DND-41 (cell line): ENCODE results near the gene SMURF2.

Source experiments
- ATAC-seq: fragments of 200-7000 bp; cut with Tn5 transposase; 3 replicates; pipeline ENCODE4 v1.9.1; 2021; ENCODE audit warnings: low read depth; ENCODE audit not compliant: insufficient read depth
- DNase-seq: peaks from one replicate; pipeline ENCODE4 v3.0.0-alpha.2; 2020
- H2AFZ ChIP-seq: 2 replicates; pipeline ENCODE4 v1.6.0; 2012; ENCODE audit warnings: low read depth, low read length
- H3K27ac ChIP-seq: 2 replicates; pipeline ENCODE4 v1.5.1; 2012; ENCODE audit warnings: low read length, inconsistent platforms
- H3K27me3 ChIP-seq: fragments of 200-600 bp; sonication (generic); 2 replicates; pipeline ENCODE4 v1.6.0; 2012; ENCODE audit warnings: low read length, mild to moderate bottlenecking, inconsistent platforms; ENCODE audit not compliant: insufficient read depth, poor library complexity
- H3K36me3 ChIP-seq: 2 replicates; pipeline ENCODE4 v1.5.1; 2012; ENCODE audit warnings: low read length, inconsistent platforms; ENCODE audit not compliant: insufficient read depth
- H3K4me1 ChIP-seq: 2 replicates; pipeline ENCODE4 v1.5.1; 2012; ENCODE audit warnings: mild to moderate bottlenecking, low read length; ENCODE audit not compliant: insufficient read depth
- H3K4me2 ChIP-seq: 2 replicates; pipeline ENCODE4 v1.6.0; 2012; ENCODE audit warnings: mild to moderate bottlenecking, moderate library complexity, low read length, inconsistent platforms; ENCODE audit not compliant: insufficient read depth
- H3K4me3 ChIP-seq, 2 experiments: fragments of 200-600 bp in 1 of 2; shearing (Covaris generic) in 1 of 2; 2 replicates each; pipeline ENCODE4 v1.5.1; 2012 to 2016; ENCODE audit warnings: inconsistent platforms in 2 of 2, low read length in 2 of 2, mild to moderate bottlenecking in 2 of 2, low read depth in 1 of 2, moderate library complexity in 1 of 2
- H3K79me2 ChIP-seq: 2 replicates; pipeline ENCODE4 v1.6.0; 2012; ENCODE audit warnings: low read length, inconsistent platforms; ENCODE audit not compliant: insufficient read depth
- H3K9ac ChIP-seq: 2 replicates; pipeline ENCODE4 v1.6.0; 2012; ENCODE audit warnings: low read depth, mild to moderate bottlenecking, inconsistent platforms, low read length, moderate library complexity
- H3K9me3 ChIP-seq: 2 replicates; pipeline ENCODE4 v1.5.1; 2012; ENCODE audit warnings: low read length, moderate library complexity, mild to moderate bottlenecking, inconsistent platforms; ENCODE audit not compliant: insufficient read depth, severe bottlenecking
- H4K20me1 ChIP-seq: 2 replicates; pipeline ENCODE4 v1.6.0; 2012; ENCODE audit warnings: low read length; ENCODE audit not compliant: insufficient read depth
- EZH2 ChIP-seq: IDR thresholded peaks from 3 replicates; pipeline ENCODE4 v1.6.1; 2012; ENCODE audit warnings: borderline replicate concordance, low read depth, mild to moderate bottlenecking, moderate library complexity, low read length, inconsistent platforms; ENCODE audit not compliant: severe bottlenecking
- TF ChIP-seq, protein P1 (sequence below): IDR thresholded peaks from 2 replicates; pipeline ENCODE4 v1.5.1; 2012; ENCODE audit warnings: borderline replicate concordance, low read length, moderate library complexity, mild to moderate bottlenecking; ENCODE audit not compliant: poor library complexity, severe bottlenecking; ENCODE audit errors: extremely low read depth

The SMURF2 gene

DNA sequence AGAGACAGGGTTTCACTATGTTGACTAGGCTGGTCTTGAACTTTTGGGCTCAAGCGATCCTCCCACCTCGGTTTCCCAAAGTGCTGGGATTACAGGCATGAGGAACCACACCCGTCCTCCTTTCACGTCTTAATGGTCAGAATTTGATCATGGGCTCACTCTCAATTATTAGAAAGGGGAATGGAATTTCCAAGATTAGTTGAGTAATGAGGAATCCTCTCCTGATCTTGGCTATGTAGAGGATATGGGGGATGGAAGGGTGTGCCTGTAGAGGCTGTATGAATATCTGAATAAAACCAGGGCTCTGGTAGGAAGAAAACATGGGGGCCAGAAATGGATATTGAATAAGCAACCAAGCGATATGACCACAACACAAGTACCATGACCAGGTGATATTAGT is 25.9 kb upstream of the SMURF2 start:
- H4K20me1 ChIP-seq = no peaks in the 10 kb centered on the region
- H3K4me1 ChIP-seq = no peaks in the 10 kb centered on the region
- no peak for DNase-seq
- no peaks in the 10 kb centered on the region for H3K27me3 ChIP-seq
- no peaks in the 10 kb centered on the region for H3K9me3 ChIP-seq
- no peak overlapping the region for H3K9ac ChIP-seq
- no peak for TF ChIP-seq EZH2
- TF ChIP-seq, protein P1, sequence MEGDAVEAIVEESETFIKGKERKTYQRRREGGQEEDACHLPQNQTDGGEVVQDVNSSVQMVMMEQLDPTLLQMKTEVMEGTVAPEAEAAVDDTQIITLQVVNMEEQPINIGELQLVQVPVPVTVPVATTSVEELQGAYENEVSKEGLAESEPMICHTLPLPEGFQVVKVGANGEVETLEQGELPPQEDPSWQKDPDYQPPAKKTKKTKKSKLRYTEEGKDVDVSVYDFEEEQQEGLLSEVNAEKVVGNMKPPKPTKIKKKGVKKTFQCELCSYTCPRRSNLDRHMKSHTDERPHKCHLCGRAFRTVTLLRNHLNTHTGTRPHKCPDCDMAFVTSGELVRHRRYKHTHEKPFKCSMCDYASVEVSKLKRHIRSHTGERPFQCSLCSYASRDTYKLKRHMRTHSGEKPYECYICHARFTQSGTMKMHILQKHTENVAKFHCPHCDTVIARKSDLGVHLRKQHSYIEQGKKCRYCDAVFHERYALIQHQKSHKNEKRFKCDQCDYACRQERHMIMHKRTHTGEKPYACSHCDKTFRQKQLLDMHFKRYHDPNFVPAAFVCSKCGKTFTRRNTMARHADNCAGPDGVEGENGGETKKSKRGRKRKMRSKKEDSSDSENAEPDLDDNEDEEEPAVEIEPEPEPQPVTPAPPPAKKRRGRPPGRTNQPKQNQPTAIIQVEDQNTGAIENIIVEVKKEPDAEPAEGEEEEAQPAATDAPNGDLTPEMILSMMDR = no peak
- no peak overlapping the region for H3K4me3 ChIP-seq
- H3K27ac ChIP-seq = no peak overlapping the region
- ATAC-seq = no peak
- no peaks in the 10 kb centered on the region for H3K36me3 ChIP-seq
- H3K4me2 ChIP-seq = no peak overlapping the region
- H2AFZ ChIP-seq = no peak overlapping the region
- H3K79me2 ChIP-seq = no peaks in the 10 kb centered on the region

DNA sequence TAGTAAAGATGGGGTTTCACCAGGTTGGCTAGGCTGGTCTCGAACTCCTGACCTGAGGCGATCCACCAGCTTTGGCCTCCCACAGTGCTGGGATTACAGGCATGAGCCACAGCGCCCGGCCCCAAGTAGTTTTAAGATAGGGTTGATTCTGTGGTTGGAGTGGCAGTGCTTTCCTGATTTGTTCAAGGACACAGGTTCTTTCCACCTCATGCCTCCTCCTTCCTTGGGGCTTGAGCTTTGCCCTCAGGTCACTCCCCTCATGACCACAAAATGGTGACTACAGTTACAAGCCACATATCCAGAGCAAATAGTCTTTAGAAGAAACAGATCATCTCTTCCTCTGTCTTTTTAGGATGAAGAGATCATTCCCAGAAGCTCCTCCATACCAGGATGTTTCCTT is 25.3 kb upstream of the SMURF2 start:
- TF ChIP-seq EZH2 = no peak
- TF ChIP-seq, protein P1 = no peak
- DNase-seq (no peak), ATAC-seq (no peak)
- no peaks in the 10 kb centered on the region for H3K9me3 ChIP-seq
- H4K20me1 ChIP-seq = no peaks in the 10 kb centered on the region
- no peak overlapping the region for H2AFZ ChIP-seq
- no peaks in the 10 kb centered on the region for H3K27me3 ChIP-seq
- H3K36me3 ChIP-seq = no peaks in the 10 kb centered on the region
- H3K4me2 ChIP-seq = no peak overlapping the region
- no peak overlapping the region for H3K27ac ChIP-seq
- no peak overlapping the region for H3K4me3 ChIP-seq
- H3K9ac ChIP-seq = no peak overlapping the region
- no peaks in the 10 kb centered on the region for H3K79me2 ChIP-seq
- H3K4me1 ChIP-seq = no peaks in the 10 kb centered on the region

DNA sequence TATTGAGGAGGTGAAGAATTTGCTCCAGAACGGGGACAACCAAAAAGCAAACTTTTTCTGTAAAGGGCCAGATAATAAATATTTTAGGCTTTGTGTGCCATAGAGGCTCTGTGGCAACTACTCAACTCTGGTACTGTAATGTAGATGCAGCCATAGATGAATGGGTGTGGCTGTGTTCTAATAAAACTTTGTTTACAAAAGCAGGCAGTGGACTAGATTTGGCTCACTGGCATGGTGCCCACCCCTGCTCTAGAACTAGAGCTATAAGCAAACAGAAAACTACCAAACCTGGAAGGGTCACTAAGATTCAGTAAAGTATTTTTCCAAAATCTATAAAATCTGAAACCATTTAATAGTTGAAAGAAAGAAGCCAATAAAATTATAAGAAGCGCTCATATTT is 24.6 kb upstream of the SMURF2 start:
- Histone ChIP-seq H3K9ac (no peak overlapping the region), H3K36me3 (no peaks in the 10 kb centered on the region), H3K27ac (no peak overlapping the region), H4K20me1 (no peaks in the 10 kb centered on the region), H3K9me3 (no peaks in the 10 kb centered on the region), H3K27me3 (no peaks in the 10 kb centered on the region), H3K4me2 (no peak overlapping the region), H2AFZ (no peak overlapping the region), H3K4me1 (no peaks in the 10 kb centered on the region), H3K4me3 (no peak overlapping the region), H3K79me2 (no peaks in the 10 kb centered on the region)
- no peak for ATAC-seq
- TF ChIP-seq, protein P1 = no peak
- no peak for TF ChIP-seq EZH2
- DNase-seq = no peak

DNA sequence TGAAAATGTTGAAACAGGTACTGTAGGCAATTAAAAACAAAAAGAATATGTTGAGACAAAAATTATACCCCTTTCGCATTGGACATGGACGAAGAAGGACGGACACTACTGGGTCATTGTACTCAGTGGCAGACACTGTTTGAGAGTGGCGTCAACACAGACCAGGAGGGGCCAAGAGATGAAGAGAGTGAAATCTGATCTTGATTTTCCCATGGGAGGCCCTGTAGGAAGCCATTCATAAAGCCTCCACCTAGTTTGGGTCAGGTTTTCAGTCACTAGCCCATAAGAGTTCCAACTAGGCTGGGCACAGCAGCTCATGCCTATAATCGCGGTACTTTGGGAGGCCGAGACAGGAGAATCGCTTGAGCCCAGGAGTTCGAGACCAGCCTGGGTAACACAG is 23.6 kb upstream of the SMURF2 start:
- Histone ChIP-seq H3K4me2 (no peak overlapping the region), H2AFZ (no peak overlapping the region), H3K9me3 (no peaks in the 10 kb centered on the region), H3K27me3 (no peaks in the 10 kb centered on the region), H3K36me3 (no peaks in the 10 kb centered on the region), H3K4me3 (no peak overlapping the region), H3K27ac (no peak overlapping the region), H3K4me1 (no peaks in the 10 kb centered on the region), H4K20me1 (no peaks in the 10 kb centered on the region), H3K79me2 (no peaks in the 10 kb centered on the region), H3K9ac (no peak overlapping the region)
- ATAC-seq (no peak), DNase-seq (no peak)
- no peak for TF ChIP-seq EZH2
- TF ChIP-seq, protein P1 = no peak
